IPS DF 6.9 (cell line): Measurements from ENCODE around the gene PRKAA2.

Source experiments
- DNase-seq: peaks from one replicate; pipeline ENCODE4 v3.0.0-alpha.2; 2013; ENCODE audit warnings: low read depth, low spot score
- H3K27ac ChIP-seq: one replicate; pipeline ENCODE4 v1.5.1; 2013; ENCODE audit warnings: low read length, control low read depth
- H3K27me3 ChIP-seq: 2 replicates; pipeline ENCODE4 v1.6.1; 2013; ENCODE audit warnings: mild to moderate bottlenecking, low read length; ENCODE audit not compliant: control insufficient read depth, insufficient read depth
- H3K36me3 ChIP-seq: 2 replicates; pipeline ENCODE4 v1.6.1; 2013; ENCODE audit warnings: low read length; ENCODE audit not compliant: control insufficient read depth, insufficient read depth
- H3K4me1 ChIP-seq: 2 replicates; pipeline ENCODE4 v1.6.1; 2013; ENCODE audit warnings: low read length; ENCODE audit not compliant: control insufficient read depth, insufficient read depth
- H3K4me3 ChIP-seq: 2 replicates; pipeline ENCODE4 v1.5.1; 2013; ENCODE audit warnings: mild to moderate bottlenecking, low read length
- H3K9me3 ChIP-seq: 2 replicates; pipeline ENCODE4 v1.6.1; 2013; ENCODE audit warnings: low read length, inconsistent platforms; ENCODE audit not compliant: control insufficient read depth, insufficient read depth
- WGBS: extraction: QIAGEN DNeasy Blood & Tissue Kit; methylation state at CpG from one replicate; pipeline ENCODE4 v1.1.7; 2013; ENCODE audit warnings: mixed read lengths, missing lambda C conversion rate; ENCODE audit not compliant: insufficient read length, insufficient coverage; 5-methylcytosine and 5-hydroxymethylcytosine counted together

PRKAA2 gene

DNA sequence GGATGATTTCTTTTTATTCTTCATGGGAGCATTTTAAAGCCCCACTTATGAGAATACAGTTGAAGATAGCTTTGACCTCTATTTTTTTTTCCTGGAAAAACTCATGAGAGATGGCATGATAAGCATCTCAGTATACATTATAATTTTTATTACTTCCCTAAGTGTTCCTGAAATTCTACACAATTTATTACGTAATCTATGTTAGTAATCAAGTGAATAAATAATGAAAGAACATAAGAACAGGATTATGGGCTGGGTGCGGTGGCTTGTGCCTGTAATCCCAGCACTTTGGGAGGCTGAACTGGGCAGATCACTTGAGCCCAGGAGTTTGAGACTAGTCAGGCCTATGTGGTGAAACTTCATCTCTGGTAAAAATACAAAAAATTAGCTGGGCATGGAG lies 13.2 kb upstream of the PRKAA2 start:
- Histone ChIP-seq H3K4me3 (no peak overlapping the region), H3K27me3 (no peaks in the 10 kb centered on the region), H3K4me1 (no peaks in the 10 kb centered on the region), H3K27ac (no peak overlapping the region), H3K36me3 (no peaks in the 10 kb centered on the region), H3K9me3 (no peaks in the 10 kb centered on the region)
- WGBS, result no CpG with 5 or more reads among the region's 2 CpGs
- DNase-seq, result no peak

- H3K4me1 ChIP-seq, result no peaks in the 10 kb centered on the region
- no peaks in the 10 kb centered on the region for H3K9me3 ChIP-seq
- no CpG with 5 or more reads among the region's 3 CpGs for whole genome bisulfite sequencing
- H3K27me3 ChIP-seq, result no peaks in the 10 kb centered on the region
- no peak overlapping the region for H3K27ac ChIP-seq
- DNase-seq, result no peak
- no peaks in the 10 kb centered on the region for H3K36me3 ChIP-seq
- H3K4me3 ChIP-seq, result no peak overlapping the region
Measured at GRCh38 chr1:56634981-56635380, 10.1 kb upstream of the PRKAA2 start.

GRCh38 chr1:56638248-56638647 lies 6.9 kb upstream of the PRKAA2 start:
- Histone ChIP-seq H3K9me3 (no peaks in the 10 kb centered on the region), H3K27me3 (no peaks in the 10 kb centered on the region), H3K4me1 (no peaks in the 10 kb centered on the region), H3K36me3 (no peaks in the 10 kb centered on the region), H3K27ac (no peak overlapping the region), H3K4me3 (no peak overlapping the region)
- DNase-seq, result no peak
- no CpG with 5 or more reads among the region's 1 CpG for WGBS

DNA sequence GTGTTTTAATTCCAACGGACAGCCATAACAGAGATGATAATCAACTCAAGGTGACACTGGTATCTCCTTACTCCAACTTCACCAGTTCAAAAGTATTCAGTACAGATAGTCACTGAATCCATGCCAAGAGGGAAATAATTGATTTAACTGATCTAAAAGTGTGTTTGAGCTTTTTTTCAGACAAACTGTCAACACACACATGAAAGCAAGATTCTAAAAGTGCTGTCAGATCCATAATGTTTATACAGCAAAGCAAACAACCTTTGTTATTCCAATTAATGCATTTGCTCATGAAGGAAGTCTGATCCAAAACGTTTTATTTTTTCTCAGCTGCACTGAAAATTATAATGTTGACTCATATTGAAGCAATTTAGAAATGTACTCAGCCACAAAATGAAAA lies 5.9 kb upstream of the PRKAA2 start:
- Histone ChIP-seq H3K27ac (no peak overlapping the region), H3K27me3 (no peaks in the 10 kb centered on the region), H3K36me3 (no peaks in the 10 kb centered on the region), H3K4me3 (no peak overlapping the region), H3K9me3 (no peaks in the 10 kb centered on the region), H3K4me1 (no peaks in the 10 kb centered on the region)
- no CpG with 5 or more reads among the region's 2 CpGs for WGBS
- DNase-seq, result no peak

DNA sequence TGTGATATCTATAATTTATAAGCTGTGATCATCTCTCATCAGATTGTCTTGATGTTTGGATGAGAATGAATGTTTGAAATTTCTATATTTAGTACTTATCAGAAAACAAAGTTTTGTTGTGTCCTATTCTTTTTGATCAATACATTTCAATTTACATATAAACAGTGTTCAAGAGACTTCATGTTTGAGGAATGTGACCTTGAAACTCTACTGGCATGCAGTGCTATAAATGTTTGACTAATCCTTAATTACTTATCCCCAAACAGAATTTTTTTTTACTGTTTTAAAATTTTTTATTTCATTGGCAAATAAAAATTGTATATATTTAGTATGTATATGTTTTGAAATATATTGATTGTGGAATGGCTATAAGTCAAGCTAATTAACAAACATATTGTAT lies 1.5 kb upstream of the PRKAA2 start:
- H3K4me3 ChIP-seq, result no peak overlapping the region

DNA sequence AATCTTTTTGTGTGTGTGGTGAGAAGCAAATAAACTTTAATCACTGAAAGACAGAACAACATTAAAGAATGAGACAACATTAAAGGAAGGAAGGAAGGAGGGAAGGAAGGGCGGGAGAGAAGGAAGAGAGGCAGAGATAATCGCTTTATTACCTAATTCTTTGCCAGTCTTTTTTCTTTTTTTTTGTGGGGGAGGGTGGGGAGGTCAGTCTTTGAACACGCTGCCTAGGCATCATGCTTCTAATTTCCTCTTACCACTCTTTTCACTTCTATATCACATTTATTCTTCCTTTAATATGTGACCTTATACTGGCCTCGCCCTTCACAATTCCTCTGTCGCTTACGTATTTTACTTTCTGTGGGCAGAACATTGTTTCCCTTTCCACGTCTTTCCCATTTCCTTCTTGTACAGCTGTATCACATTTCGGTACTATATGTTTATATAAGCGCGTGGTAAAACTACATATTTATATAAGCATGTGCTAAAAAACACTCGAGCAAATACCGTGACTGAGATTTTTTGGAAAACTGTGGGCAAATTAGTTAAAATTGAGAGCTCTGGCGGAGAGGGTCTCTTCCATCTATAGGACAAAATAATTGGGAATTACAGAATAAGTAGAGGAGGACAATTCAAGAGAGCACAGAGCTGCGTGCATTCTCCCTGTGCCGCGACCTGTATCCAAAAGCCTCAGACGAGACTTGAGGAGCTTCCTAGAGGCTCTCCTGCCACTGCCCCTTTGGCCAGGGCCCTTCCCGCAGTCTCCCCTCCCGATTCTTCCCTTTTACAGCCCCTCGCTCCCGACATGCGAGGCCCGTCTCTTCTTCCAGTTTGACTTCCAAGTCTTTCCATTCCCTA lies 823 bp upstream of the PRKAA2 start:
- Histone ChIP-seq H3K27me3 (no peaks in the 10 kb centered on the region), H3K4me1 (no peaks in the 10 kb centered on the region), H3K4me3 (peak overlapping the region; percentile 75; the same call in 1 of the 2 replicates), H3K27ac (no peak overlapping the region), H3K36me3 (no peaks in the 10 kb centered on the region), H3K9me3 (no peaks in the 10 kb centered on the region)
- WGBS, result 100% methylated on average over 1 of the region's 23 CpGs
- no peak for DNase-seq

More for the DNA sequence above, 1.5 kb upstream of the PRKAA2 start:
- H3K9me3 ChIP-seq, result no peaks in the 10 kb centered on the region
- H3K27me3 ChIP-seq, result no peaks in the 10 kb centered on the region
- H3K27ac ChIP-seq, result no peak overlapping the region
- no peaks in the 10 kb centered on the region for H3K4me1 ChIP-seq
- H3K36me3 ChIP-seq, result no peaks in the 10 kb centered on the region
- no peak for DNase-seq

- WGBS, result no CpG with 5 or more reads among the region's 18 CpGs
- no peak overlapping the region for H3K27ac ChIP-seq
- H3K4me1 ChIP-seq, result no peaks in the 10 kb centered on the region
- H3K9me3 ChIP-seq, result no peaks in the 10 kb centered on the region
- H3K4me3 ChIP-seq, result peak overlapping the region; percentile 75; the same call in 1 of the 2 replicates
- peak; percentile 4 for DNase-seq
- no peaks in the 10 kb centered on the region for H3K27me3 ChIP-seq
- H3K36me3 ChIP-seq, result no peaks in the 10 kb centered on the region
Measured at GRCh38 chr1:56645677-56646305, 677 bp downstream of the PRKAA2 start.

DNA sequence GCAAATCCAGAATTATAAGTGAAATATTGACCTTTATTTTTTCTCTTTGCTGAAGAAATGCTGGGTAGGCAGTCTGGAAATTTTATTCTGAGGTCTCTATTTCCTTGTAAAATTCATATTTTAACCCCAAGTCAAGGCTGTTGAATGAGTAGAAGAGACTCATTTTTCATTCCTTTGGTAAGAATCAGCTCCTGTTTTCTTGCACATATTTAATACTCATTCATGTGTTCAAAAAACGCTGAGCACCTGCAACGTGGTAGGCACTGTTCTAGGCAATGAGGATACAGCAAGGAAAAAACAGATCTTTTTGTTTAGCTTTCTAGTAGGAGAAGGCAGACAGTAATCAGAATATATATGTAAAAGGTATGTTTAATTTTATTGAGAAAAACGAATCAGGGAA lies 1.5 kb downstream of the PRKAA2 start:
- H3K4me3 ChIP-seq, result no peak overlapping the region
- 100% methylated on average over 1 of the region's 3 CpGs for WGBS

GRCh38 chr1:56647106-56647505 lies 2.0 kb downstream of the PRKAA2 start:
- no peaks in the 10 kb centered on the region for H3K4me1 ChIP-seq
- no peak for DNase-seq
- H3K9me3 ChIP-seq, result no peaks in the 10 kb centered on the region
- no CpG with 5 or more reads among the region's 1 CpG for WGBS
- no peaks in the 10 kb centered on the region for H3K27me3 ChIP-seq
- no peak overlapping the region for H3K27ac ChIP-seq
- no peaks in the 10 kb centered on the region for H3K36me3 ChIP-seq
- H3K4me3 ChIP-seq, result no peak overlapping the region

More for the DNA sequence above, 1.5 kb downstream of the PRKAA2 start:
- Histone ChIP-seq H3K27me3 (no peaks in the 10 kb centered on the region), H3K27ac (no peak overlapping the region), H3K9me3 (no peaks in the 10 kb centered on the region), H3K4me1 (no peaks in the 10 kb centered on the region), H3K36me3 (no peaks in the 10 kb centered on the region)
- no peak for DNase-seq

DNA sequence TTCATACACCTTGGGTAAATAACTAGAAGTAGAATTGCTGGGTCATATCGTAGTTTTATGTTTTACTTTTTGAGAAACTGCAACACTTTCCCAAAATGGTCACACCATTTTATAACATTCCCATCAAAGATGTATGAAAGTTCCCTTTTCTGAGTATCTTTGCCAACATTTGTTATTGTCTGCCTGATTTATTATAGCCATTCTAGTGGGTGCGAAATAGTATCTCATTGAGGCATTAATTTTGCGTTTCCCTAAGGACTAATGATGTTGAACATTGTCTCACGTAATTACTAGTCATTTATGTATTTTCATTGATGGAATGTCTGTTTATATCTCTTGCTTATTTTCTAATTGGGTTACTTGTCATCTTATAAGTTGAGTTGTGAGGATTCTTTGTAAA lies 3.4 kb downstream of the PRKAA2 start:
- no peak overlapping the region for H3K4me3 ChIP-seq
- H3K4me1 ChIP-seq, result no peaks in the 10 kb centered on the region
- WGBS, result no CpG with 5 or more reads among the region's 4 CpGs
- H3K27ac ChIP-seq, result no peak overlapping the region
- no peak for DNase-seq
- no peaks in the 10 kb centered on the region for H3K9me3 ChIP-seq
- no peaks in the 10 kb centered on the region for H3K27me3 ChIP-seq
- H3K36me3 ChIP-seq, result no peaks in the 10 kb centered on the region
